H1 (cell line): ENCODE data around the gene RPS21. TPM values are rescaled to one million over a fixed set of nuclear protein-coding genes. Genes with fewer than 3 reads are reported as not detected.

Source experiments
- CTCF ChIA-PET: fragments of 300-600 bp; sonication (Branson Sonifier 250); formaldehyde crosslinking; loops from one replicate; lab custom pipeline; 2021; ENCODE audit not compliant: partially characterized antibody; lab: Charles Lee
- POLR2A ChIA-PET: fragments of 300-600 bp; sonication (Branson Sonifier 250); formaldehyde crosslinking; loops from one replicate; lab custom pipeline; 2021; ENCODE audit warnings: inconsistent platforms; ENCODE audit not compliant: partially characterized antibody; lab: Charles Lee
- DNase-seq, 2 experiments: peaks; one replicate each; pipeline versions ENCODE4 v3.0.0 to v3.0.0-alpha.2; 2010 to 2022; ENCODE audit warnings: low spot score in 2 of 2, low read depth in 1 of 2, mixed read lengths in 1 of 2
- FAIRE-seq: peaks from 2 replicates; lab custom pipeline; 2011; peaks lifted over from hg19 to GRCh38; lab: Jason Lieb, UNC
- H2AFZ ChIP-seq: 2 replicates; pipeline ENCODE4 v1.8.1; 2012; ENCODE audit warnings: low read length, inconsistent platforms
- H2AK5ac ChIP-seq: 2 replicates; pipeline ENCODE4 v1.6.1; 2013; ENCODE audit warnings: low read depth, low read length
- H2BK120ac ChIP-seq: replicated peaks from 2 replicates; pipeline ENCODE3; 2013; ENCODE audit warnings: low read depth, low read length, inconsistent platforms
- H2BK12ac ChIP-seq: 2 replicates; pipeline ENCODE4 v1.6.1; 2013; ENCODE audit warnings: low read depth, low read length
- H2BK15ac ChIP-seq: 2 replicates; pipeline ENCODE4 v1.6.1; 2013; ENCODE audit warnings: low read length
- H2BK20ac ChIP-seq: 2 replicates; pipeline ENCODE4 v1.6.1; 2013; ENCODE audit warnings: low read length
- H2BK5ac ChIP-seq: 2 replicates; pipeline ENCODE4 v1.6.1; 2013; ENCODE audit warnings: low read depth, low read length
- H3K14ac ChIP-seq: 2 replicates; pipeline ENCODE4 v1.6.1; 2013; ENCODE audit warnings: inconsistent platforms; ENCODE audit not compliant: insufficient read length
- H3K18ac ChIP-seq: 2 replicates; pipeline ENCODE4 v1.6.1; 2013; ENCODE audit warnings: low read length; ENCODE audit errors: extremely low read depth
- H3K23ac ChIP-seq: 2 replicates; pipeline ENCODE4 v1.6.1; 2013; ENCODE audit warnings: inconsistent platforms; ENCODE audit not compliant: insufficient read length
- H3K23me2 ChIP-seq: 2 replicates; pipeline ENCODE4 v1.6.1; 2013; ENCODE audit warnings: low read depth, low read length
- H3K27ac ChIP-seq: 2 replicates; pipeline ENCODE4 v1.6.1; 2011; ENCODE audit warnings: low read depth, low read length, inconsistent platforms
- H3K27me3 ChIP-seq, 4 experiments: replicated peaks in 1 of 4; 1 replicate in 1 of 4; 2 replicates in 3 of 4; pipeline versions ENCODE4 v1.6.1 to v1.8.1; 2011 to 2013; ENCODE audit warnings: low read length in 3 of 4, mild to moderate bottlenecking in 3 of 4, inconsistent platforms in 2 of 4, mixed read lengths in 2 of 4, moderate library complexity in 1 of 4; ENCODE audit not compliant: control insufficient read depth in 3 of 4, insufficient read depth in 3 of 4; ENCODE audit errors: extremely low read depth in 1 of 4
- H3K36me3 ChIP-seq, 4 experiments: 2 replicates each; pipeline versions ENCODE4 v1.6.1 to v1.8.1; 2011 to 2013; ENCODE audit warnings: mild to moderate bottlenecking in 4 of 4, low read length in 3 of 4, moderate library complexity in 2 of 4, control low read depth in 1 of 4, inconsistent platforms in 1 of 4; ENCODE audit not compliant: insufficient read depth in 4 of 4, control insufficient read depth in 2 of 4
- H3K4ac ChIP-seq: replicated peaks from 2 replicates; pipeline ENCODE3; 2013; ENCODE audit warnings: low read length, low read depth, mixed read lengths, inconsistent platforms; ENCODE audit not compliant: insufficient read length
- H3K4me1 ChIP-seq, 4 experiments: replicated peaks in 1 of 4; 1 replicate in 1 of 4; 2 replicates in 3 of 4; pipeline versions ENCODE4 v1.6.1 to v1.8.1; 2011 to 2013; ENCODE audit warnings: low read length in 3 of 4, inconsistent platforms in 2 of 4, mixed read lengths in 1 of 4; ENCODE audit not compliant: insufficient read depth in 4 of 4, control insufficient read depth in 3 of 4
- H3K4me2 ChIP-seq, 2 experiments: 2 replicates each; pipeline versions ENCODE4 v1.6.1 to v1.8.1; 2011 to 2013; ENCODE audit warnings: low read depth in 2 of 2, low read length in 2 of 2, control low read depth in 1 of 2, inconsistent platforms in 1 of 2, mild to moderate bottlenecking in 1 of 2; ENCODE audit not compliant: insufficient read depth in 1 of 2
- H3K4me3 ChIP-seq, 4 experiments: fragments of 200-600, 300-600 bp in 1 of 4; sonication (generic), shearing (Covaris generic), sonication (Bioruptor Twin) in 1 of 4; 2 replicates each; pipeline versions ENCODE4 v1.5.1 to v1.8.1; 2011 to 2016; ENCODE audit warnings: low read length in 4 of 4, low read depth in 3 of 4, control low read depth in 2 of 4, inconsistent platforms in 2 of 4, mild to moderate bottlenecking in 2 of 4, mixed read lengths in 1 of 4, moderate library complexity in 1 of 4; ENCODE audit not compliant: insufficient read depth in 2 of 4; ENCODE audit errors: extremely low read depth in 1 of 4
- H3K56ac ChIP-seq: replicated peaks from 2 replicates; pipeline ENCODE3; 2013; ENCODE audit warnings: low read depth, mild to moderate bottlenecking, mixed read lengths, low read length, inconsistent platforms; ENCODE audit not compliant: insufficient read length
- H3K79me1 ChIP-seq: 2 replicates; pipeline ENCODE4 v1.6.1; 2013; ENCODE audit warnings: low read depth, low read length, control low read depth
- H3K79me2 ChIP-seq, 2 experiments: 2 replicates each; pipeline versions ENCODE4 v1.6.1 to v1.8.1; 2012 to 2013; ENCODE audit warnings: low read length in 2 of 2, mild to moderate bottlenecking in 2 of 2, inconsistent platforms in 1 of 2; ENCODE audit not compliant: insufficient read depth in 2 of 2, control insufficient read depth in 1 of 2
- H3K9ac ChIP-seq, 4 experiments: replicated peaks in 1 of 4; 1 replicate in 1 of 4; 2 replicates in 3 of 4; pipeline versions ENCODE4 v1.6.1 to v1.8.1; 2011 to 2013; ENCODE audit warnings: low read depth in 3 of 4, low read length in 3 of 4, control low read depth in 2 of 4, mild to moderate bottlenecking in 2 of 4, moderate library complexity in 2 of 4, inconsistent platforms in 1 of 4; ENCODE audit errors: extremely low read depth in 1 of 4
- H3K9me3 ChIP-seq, 2 experiments: 2 replicates each; pipeline versions ENCODE4 v1.6.1 to v1.8.1; 2012 to 2013; ENCODE audit warnings: mild to moderate bottlenecking in 2 of 2, moderate library complexity in 2 of 2, control low read depth in 1 of 2, inconsistent platforms in 1 of 2, low read depth in 1 of 2, low read length in 1 of 2, mixed read lengths in 1 of 2; ENCODE audit not compliant: insufficient read depth in 2 of 2
- H4K20me1 ChIP-seq, 2 experiments: replicated peaks in 1 of 2; 2 replicates each; pipeline versions ENCODE3 to v1.8.1; 2011 to 2013; ENCODE audit warnings: inconsistent platforms in 2 of 2, low read length in 2 of 2, mild to moderate bottlenecking in 1 of 2; ENCODE audit not compliant: insufficient read depth in 2 of 2, control insufficient read depth in 1 of 2
- H4K5ac ChIP-seq: 2 replicates; pipeline ENCODE4 v1.6.1; 2013; ENCODE audit warnings: low read length, low read depth, mixed read lengths, inconsistent platforms; ENCODE audit not compliant: insufficient read length
- H4K8ac ChIP-seq: 2 replicates; pipeline ENCODE4 v1.8.0; 2013; ENCODE audit warnings: mild to moderate bottlenecking, moderate library complexity, low read length, inconsistent platforms; ENCODE audit not compliant: insufficient read depth; ENCODE audit errors: extremely low read depth
- H4K91ac ChIP-seq: replicated peaks from 2 replicates; pipeline ENCODE3; 2013; ENCODE audit warnings: low read length, mixed read lengths, inconsistent platforms; ENCODE audit not compliant: insufficient read length
- POLR2A ChIP-seq, 2 experiments: IDR thresholded peaks; 1 replicate in 1 of 2; 2 replicates in 1 of 2; pipeline ENCODE4 v1.6.1; 2011; ENCODE audit warnings: low read depth in 2 of 2, low read length in 2 of 2, mild to moderate bottlenecking in 2 of 2; ENCODE audit errors: control extremely low read depth in 1 of 2
- POU5F1 ChIP-seq: IDR thresholded peaks from 2 replicates; pipeline ENCODE4 v1.6.1; 2011; ENCODE audit warnings: low read depth, mild to moderate bottlenecking, low read length, moderate library complexity
- WGBS, 2 experiments: shearing (Covaris generic) in 1 of 2; methylation state at CpG; one replicate each; pipeline versions ENCODE4 v1.1.6 to v1.1.7; 2013 to 2015; ENCODE audit warnings: low lambda C conversion rate in 2 of 2, mixed read lengths in 2 of 2, inconsistent platforms in 1 of 2, low coverage in 1 of 2, missing lambda C conversion rate in 1 of 2; ENCODE audit not compliant: insufficient replicate concordance in 2 of 2, insufficient coverage in 1 of 2, insufficient read length in 1 of 2; ENCODE audit errors: extremely low coverage in 1 of 2, missing lambda C conversion rate in 1 of 2; 5-methylcytosine and 5-hydroxymethylcytosine counted together
- polyA plus RNA-seq, 7 experiments: library from polyadenylated mRNA; depleted of rRNA in 3 of 7; stranded (reverse) in 5 of 7; unstranded in 2 of 7; fragments of >200 nt in 5 of 7; fragments of 200-250 nt in 2 of 7; gene quantifications; 1 replicate in 5 of 7; 2 replicates in 1 of 7; 4 replicates in 1 of 7; pipeline versions ENCODE4 v1.2.1 to v1.2.3, GENCODE V29; 2011 to 2013; ENCODE audit warnings: missing spikeins in 2 of 7, mixed read lengths in 2 of 7
- total RNA-seq: library from RNA; stranded (reverse); fragmentation: NEBNext Ultra II Directional; extraction: Animal tissue kit (Norgen Biotek cat#: 25700); gene quantifications from 2 replicates; pipeline ENCODE4 v1.2.1, GENCODE V29; 2021

Gene RPS21
- total and polyA plus RNA-seq, 2 of the 8 experiments (the other 6 are each of a cell fraction or from before 2014, with no cell fraction given): 1,787 to 7,219 TPM

GRCh38 chr20:62437496-62437895 lies 50.6 kb downstream of the RPS21 start:
- no peaks in the 10 kb centered on the region for H3K79me1 ChIP-seq
- FAIRE-seq (no peak), DNase-seq (no peak)
- H3K9me3 ChIP-seq: peaks cover 0 to 8% of the 10 kb centered on the region in 2 experiments; a peak in 3 of 4 replicates
- no peaks in the 10 kb centered on the region for H3K36me3 ChIP-seq
- H3K56ac ChIP-seq: no peak overlapping the region
- H3K23ac ChIP-seq: no peak overlapping the region
- TF ChIP-seq POU5F1 (no peak), POLR2A (IDR thresholded peaks at IDR 0.05; ENCODE audit: control extremely low read depth in 1 of 2, low read depth in 2 of 2, low read length in 2 of 2) (no peak)
- no peaks in the 10 kb centered on the region for H3K23me2 ChIP-seq
- ChIA-PET CTCF (interaction anchor here (0.6 to 2.2 kb wide), 8 partner anchors 9 to 55 kb away, joined by 3 to 8 read pairs (median 4); partner anchors contain the start of gene RBBP8NL), POLR2A (interaction anchor here (1.3 kb wide), 1 partner anchor 11 kb away, joined by 3 read pairs; no protein-coding TSS in a partner anchor)
- no peak overlapping the region for H3K4me2 ChIP-seq
- H3K4me1 ChIP-seq: no peaks in the 10 kb centered on the region; a peak in 1 of 7 replicates
- H3K27ac ChIP-seq: no peak overlapping the region
- no peak overlapping the region for H2BK15ac ChIP-seq
- no peak overlapping the region for H2BK20ac ChIP-seq
- no peak overlapping the region for H2BK120ac ChIP-seq
- H3K9ac ChIP-seq: no peak overlapping the region
- H3K4ac ChIP-seq: no peak overlapping the region
- no peak overlapping the region for H3K14ac ChIP-seq
- H4K5ac ChIP-seq: no peak overlapping the region
- no peak overlapping the region for H2BK5ac ChIP-seq
- no peaks in the 10 kb centered on the region for H4K20me1 ChIP-seq
- H3K4me3 ChIP-seq: no peak overlapping the region
- H2AFZ ChIP-seq: no peak overlapping the region
- H3K18ac ChIP-seq: no peak overlapping the region
- no peak overlapping the region for H2AK5ac ChIP-seq
- no peak overlapping the region for H4K91ac ChIP-seq
- H3K27me3 ChIP-seq: peaks cover 0 to 2% (median 0%) of the 10 kb centered on the region in 4 experiments; a peak in 1 of 7 replicates
- 94% methylated on average over 12 of the region's 12 CpGs; no CpG with 5 or more reads in 1 of the 2 experiments for WGBS, 2 experiments
- no peak overlapping the region for H4K8ac ChIP-seq
- H3K79me2 ChIP-seq: no peaks in the 10 kb centered on the region
- H2BK12ac ChIP-seq: no peak overlapping the region
